OCI-LY7 (cell line): ENCODE results near the gene LY6G6F. TPM values are rescaled to one million over a fixed set of nuclear protein-coding genes. Genes with fewer than 3 reads are reported as not detected.
A peak's percentile ranks its signal among the peaks of the same experiment; 100 is the strongest.

ENCODE experiments used
- BruUV-seq: library from RNA; stranded (reverse); fragments of 400-500 nt; replicated peaks from 2 replicates; lab custom pipeline; 2021; lab: Mats Ljungman, UMichigan
- CTCF ChIA-PET: fragments of 300-600 bp; sonication (Branson Sonifier 250); formaldehyde crosslinking; loops from one replicate; lab custom pipeline; 2022; ENCODE audit warnings: antibody characterized with exemption; ENCODE audit not compliant: unreplicated experiment; lab: Charles Lee
- POLR2A ChIA-PET: fragments of 300-600 bp; sonication (Branson Sonifier 250); formaldehyde crosslinking; loops from one replicate; lab custom pipeline; 2022; ENCODE audit warnings: antibody characterized with exemption; lab: Charles Lee
- DNase-seq: peaks from one replicate; pipeline ENCODE4 v3.0.0-alpha.2; 2015; ENCODE audit warnings: low spot score
- H2AFZ ChIP-seq: fragments of 200-600 bp; sonication (generic), shearing (Covaris generic); 2 replicates; pipeline ENCODE4 v1.6.1; 2014; ENCODE audit warnings: mild to moderate bottlenecking, antibody characterized with exemption, low read length, moderate library complexity
- H3K27ac ChIP-seq: fragments of 200-600 bp; sonication (generic); 2 replicates; pipeline ENCODE4 v1.5.1; 2014; ENCODE audit warnings: mixed run types, low read depth, mild to moderate bottlenecking, moderate library complexity, low read length, inconsistent platforms; ENCODE audit not compliant: poor library complexity, severe bottlenecking
- H3K36me3 ChIP-seq: fragments of 200-600 bp; sonication (generic); 2 replicates; pipeline ENCODE4 v1.6.1; 2014; ENCODE audit warnings: mild to moderate bottlenecking, antibody characterized with exemption, low read length, moderate library complexity, mixed read lengths; ENCODE audit not compliant: insufficient read depth
- H3K4me1 ChIP-seq: fragments of 200-600 bp; sonication (generic); 2 replicates; pipeline ENCODE4 v1.5.1; 2014; ENCODE audit warnings: mild to moderate bottlenecking, low read length; ENCODE audit not compliant: insufficient read depth, poor library complexity, severe bottlenecking
- H3K4me2 ChIP-seq: fragments of 200-600 bp; sonication (generic); 2 replicates; pipeline ENCODE4 v1.6.1; 2014; ENCODE audit warnings: mild to moderate bottlenecking, low read length
- H3K4me3 ChIP-seq: fragments of 200-600 bp; sonication (generic); 2 replicates; pipeline ENCODE4 v1.5.1; 2014; ENCODE audit warnings: mild to moderate bottlenecking, low read depth, low read length; ENCODE audit not compliant: poor library complexity, severe bottlenecking
- H3K79me2 ChIP-seq: fragments of 200-600 bp; sonication (generic); 2 replicates; pipeline ENCODE4 v1.6.1; 2016; ENCODE audit warnings: low read depth, mild to moderate bottlenecking, low read length, moderate library complexity, mixed read lengths; ENCODE audit not compliant: insufficient read depth
- H3K9me2 ChIP-seq: fragments of 200-600 bp; sonication (generic); 2 replicates; pipeline ENCODE4 v1.6.1; 2016; ENCODE audit warnings: mild to moderate bottlenecking, low read length, mixed read lengths; ENCODE audit not compliant: insufficient read depth
- H3K9me3 ChIP-seq: fragments of 200-600 bp; sonication (generic); 2 replicates; pipeline ENCODE4 v1.6.1; 2014; ENCODE audit warnings: mild to moderate bottlenecking, mixed run types, low read length, mixed read lengths
- H4K20me1 ChIP-seq: fragments of 200-600 bp; sonication (generic); 2 replicates; pipeline ENCODE4 v1.6.1; 2014; ENCODE audit warnings: mild to moderate bottlenecking, antibody characterized with exemption, low read length, moderate library complexity, mixed read lengths; ENCODE audit not compliant: insufficient read depth
- CTCF ChIP-seq: fragments of 200-600 bp; sonication (generic); conservative IDR thresholded peaks from 2 replicates; pipeline ENCODE4 v1.5.1; 2014; ENCODE audit warnings: mild to moderate bottlenecking, antibody characterized with exemption, low read length, moderate library complexity, mixed read lengths
- EZH2phosphoT487 ChIP-seq: fragments of 200-600 bp; sonication (generic); IDR thresholded peaks from 2 replicates; pipeline ENCODE4 v1.6.1; 2018; ENCODE audit warnings: low read depth, borderline replicate concordance, mild to moderate bottlenecking, mixed run types, antibody characterized with exemption, low read length, moderate library complexity, mixed read lengths
- intact Hi-C: fragments of 100-400 bp; cut with micrococcal nuclease; formaldehyde crosslinking; loops from one replicate; pipeline ENCODE4 v1.10.0; 2022; ENCODE audit not compliant: unreplicated experiment
- total RNA-seq, 2 experiments: library from RNA; depleted of rRNA in 1 of 2; stranded (reverse); fragments of >200 nt in 1 of 2; shearing (Covaris generic) in 1 of 2; gene quantifications; 2 replicates each; pipeline ENCODE4 v1.2.3, GENCODE V29; 2014 to 2022

LY6G6F gene
- total RNA-seq, 2 experiments from 2014 or later = not detected

GRCh38 chr6:31737315-31737990 is 30.8 kb downstream of the LY6G6F start:
- Histone ChIP-seq H2AFZ (no peak overlapping the region), H4K20me1 (0 out of 2 replicates have a peak, but pooled peaks cover 8% of the 10 kb centered on the region), H3K79me2 (peaks cover 47% of the 10 kb centered on the region), H3K9me2 (no peaks in the 10 kb centered on the region), H3K4me2 (peak overlapping the region; percentile 76), H3K27ac (peak overlapping the region; percentile 93), H3K4me3 (peak overlapping the region; percentile 55), H3K4me1 (peaks cover 61% of the 10 kb centered on the region), H3K9me3 (no peaks in the 10 kb centered on the region), H3K36me3 (peaks cover 35% of the 10 kb centered on the region)
- no peak for DNase-seq
- TF ChIP-seq CTCF (no peak), EZH2phosphoT487 (no peak)
- POLR2A ChIA-PET = interaction anchor here (0.7 to 7.1 kb wide), 14 partner anchors 10 to 186 kb away, joined by 3 to 43 read pairs (median 4); partner anchors contain the start of genes ABHD16A, BAG6, LSM2 and NEU1
- CTCF ChIA-PET = no interaction called here
- BruUV-seq = no TSS peak
- intact Hi-C loops = no loop called here

DNA sequence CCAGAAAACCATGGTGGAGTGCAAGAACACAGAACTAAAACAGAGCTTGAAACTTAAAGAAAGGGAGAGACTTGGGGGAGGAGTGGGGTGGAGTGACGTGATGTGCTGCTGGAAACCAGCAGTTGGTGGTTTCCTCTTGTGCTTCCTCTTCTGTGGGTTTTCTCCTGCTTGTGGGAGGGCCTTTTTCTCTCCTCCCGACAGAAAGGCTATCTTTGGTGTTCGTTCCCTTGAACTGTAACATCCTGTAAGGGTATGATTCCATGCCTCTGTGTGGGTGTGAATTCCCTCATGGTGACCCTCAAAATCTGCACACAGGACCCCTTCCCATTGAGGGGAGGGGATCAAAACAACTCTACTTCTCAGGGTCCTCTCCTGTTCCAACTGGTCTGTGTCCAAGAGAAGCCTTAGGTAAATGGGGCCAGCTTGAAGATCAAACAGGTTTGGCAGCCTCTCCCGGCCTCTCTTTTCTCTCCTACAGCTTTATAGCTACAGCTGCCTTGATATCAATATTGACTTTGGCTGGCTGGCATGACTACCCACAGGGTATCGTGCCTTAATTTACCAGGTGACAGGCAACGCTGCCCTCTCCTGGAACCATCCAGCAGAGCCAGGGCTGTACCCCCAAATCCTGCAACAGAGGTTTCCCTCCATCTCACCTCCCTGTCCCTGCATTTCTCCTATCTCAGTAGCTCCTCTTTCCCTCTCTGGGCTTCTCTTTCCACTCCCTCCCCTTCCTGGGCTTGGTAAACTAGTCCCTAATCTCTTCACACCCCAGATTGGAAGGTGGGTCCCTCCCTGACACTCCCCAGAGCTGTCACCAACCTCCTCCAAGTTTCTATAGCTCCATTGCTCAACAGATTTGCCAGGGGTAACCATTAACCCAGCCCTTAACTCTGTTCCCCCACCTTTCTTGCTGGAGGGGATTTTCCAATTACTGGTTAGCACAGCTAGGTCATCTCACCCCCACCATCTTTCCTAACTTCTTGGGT is 31.6 kb downstream of the LY6G6F start:
- Histone ChIP-seq H3K9me2 (no peaks in the 10 kb centered on the region), H3K27ac (peak overlapping the region; percentile 93), H3K9me3 (no peaks in the 10 kb centered on the region), H3K4me2 (peak overlapping the region; percentile 76), H3K4me3 (peak overlapping the region; percentile 55), H3K4me1 (peaks cover 61% of the 10 kb centered on the region), H3K79me2 (peaks cover 47% of the 10 kb centered on the region), H2AFZ (no peak overlapping the region), H3K36me3 (peaks cover 36% of the 10 kb centered on the region), H4K20me1 (0 out of 2 replicates have a peak, but pooled peaks cover 8% of the 10 kb centered on the region)
- TF ChIP-seq CTCF (peak; percentile 68), EZH2phosphoT487 (no peak)
- intact Hi-C loops = loop anchor here (1.0 to 2.0 kb wide), 8 partner anchors 9 to 245 kb away; partner anchors contain the start of genes ABHD16A, ATP6V1G2, DDAH2 and HSPA1B
- ChIA-PET CTCF (interaction anchor here (1.0 to 1.3 kb wide), 2 partner anchors 8 to 93 kb away, joined by 3 to 5 read pairs; no protein-coding TSS in a partner anchor), POLR2A (interaction anchor here (0.7 to 7.1 kb wide), 22 partner anchors 8 to 225 kb away, joined by 3 to 43 read pairs (median 4); partner anchors contain the start of genes ABHD16A, BAG6, HSPA1B and LSM2)
- no TSS peak for BruUV-seq
- peak; percentile 82 for DNase-seq
